Measurements from ENCODE around the gene CR1L.
A peak's percentile ranks its signal among the peaks of the same experiment; 100 is the strongest.
"Not testable (repeated sequence)": the region's sequence is repeated elsewhere in the genome, so short reads cannot be mapped to it uniquely, and the experiment has no call there.

The CR1L gene

GRCh38 chr1:207644852-207645634 is at the start of gene CR1L:
Gene CR1L, plus strand, starts transcription at chr1:207645133. Its CDS starts 101 bp downstream, at chr1:207645234.
- DNase-seq, result peak; percentile 48 to 51

- no peak for DNase-seq
These were observed 41.2 kb upstream of the CR1L start for GRCh38 chr1:207603777-207604176.

GRCh38 chr1:207605444-207606361 is 39.2 kb upstream of the CR1L start:
- DNase-seq, result no peak

GRCh38 chr1:207606362-207606755 is 38.6 kb upstream of the CR1L start:
- DNase-seq, result no peak

- no peak for DNase-seq
These were observed 32.2 kb upstream of the CR1L start for GRCh38 chr1:207612762-207613161.

GRCh38 chr1:207619871-207620542 is 24.9 kb upstream of the CR1L start:
- DNase-seq, result peak in 1 of 2 experiments; percentile 18

- no peak for DNase-seq
These were observed 24.4 kb upstream of the CR1L start for GRCh38 chr1:207620543-207620893.

GRCh38 chr1:207625504-207626071 is 19.3 kb upstream of the CR1L start:
- DNase-seq, result not testable (repeated sequence)

- DNase-seq, result no peak
These were observed 18.0 kb upstream of the CR1L start for GRCh38 chr1:207626972-207627337.

- no peak for DNase-seq
These were observed 17.4 kb upstream of the CR1L start for GRCh38 chr1:207627496-207627895.

GRCh38 chr1:207628776-207629175 is 16.2 kb upstream of the CR1L start:
- no peak for DNase-seq

- no peak for DNase-seq
These were observed 13.8 kb upstream of the CR1L start for GRCh38 chr1:207631137-207631536.

- DNase-seq, result no peak
These were observed 11.7 kb upstream of the CR1L start for GRCh38 chr1:207633226-207633625.

GRCh38 chr1:207633699-207634289 is 11.1 kb upstream of the CR1L start:
- DNase-seq, result not testable (repeated sequence)

GRCh38 chr1:207634293-207634692 is 10.6 kb upstream of the CR1L start:
- DNase-seq, result not testable (repeated sequence)

GRCh38 chr1:207635569-207636186 is 9.3 kb upstream of the CR1L start:
- DNase-seq, result not testable (repeated sequence)

GRCh38 chr1:207638487-207639145 is 6.3 kb upstream of the CR1L start:
- DNase-seq, result not testable (repeated sequence)

- DNase-seq, result not testable (repeated sequence)
These were observed 5.6 kb upstream of the CR1L start for GRCh38 chr1:207639362-207639761.

GRCh38 chr1:207644166-207644851 is 624 bp upstream of the CR1L start:
- no peak for DNase-seq

- DNase-seq, result no peak
These were observed 725 bp downstream of the CR1L start for GRCh38 chr1:207645635-207646081.

- DNase-seq, result no peak
These were observed 1.2 kb downstream of the CR1L start for GRCh38 chr1:207646171-207646570.
